ENCODE measurements around the gene LINGO1.

The LINGO1 gene

GRCh38 chr15:77567202-77567601 lies 65.5 kb downstream of the LINGO1 start:
- no peak for DNase-seq

- DNase-seq, result no peak
Observed at GRCh38 chr15:77566092-77566491, 66.6 kb downstream of the LINGO1 start.

- DNase-seq, result no peak
Observed at GRCh38 chr15:77565378-77565915, 67.3 kb downstream of the LINGO1 start.

GRCh38 chr15:77564938-77565337 lies 67.8 kb downstream of the LINGO1 start:
- no peak for DNase-seq

- no peak for DNase-seq
Observed at GRCh38 chr15:77564341-77564740, 68.4 kb downstream of the LINGO1 start.

GRCh38 chr15:77563623-77564156 lies 69.0 kb downstream of the LINGO1 start:
- no peak for DNase-seq
